ENCODE data around the gene PRM1.

The PRM1 gene

DNA sequence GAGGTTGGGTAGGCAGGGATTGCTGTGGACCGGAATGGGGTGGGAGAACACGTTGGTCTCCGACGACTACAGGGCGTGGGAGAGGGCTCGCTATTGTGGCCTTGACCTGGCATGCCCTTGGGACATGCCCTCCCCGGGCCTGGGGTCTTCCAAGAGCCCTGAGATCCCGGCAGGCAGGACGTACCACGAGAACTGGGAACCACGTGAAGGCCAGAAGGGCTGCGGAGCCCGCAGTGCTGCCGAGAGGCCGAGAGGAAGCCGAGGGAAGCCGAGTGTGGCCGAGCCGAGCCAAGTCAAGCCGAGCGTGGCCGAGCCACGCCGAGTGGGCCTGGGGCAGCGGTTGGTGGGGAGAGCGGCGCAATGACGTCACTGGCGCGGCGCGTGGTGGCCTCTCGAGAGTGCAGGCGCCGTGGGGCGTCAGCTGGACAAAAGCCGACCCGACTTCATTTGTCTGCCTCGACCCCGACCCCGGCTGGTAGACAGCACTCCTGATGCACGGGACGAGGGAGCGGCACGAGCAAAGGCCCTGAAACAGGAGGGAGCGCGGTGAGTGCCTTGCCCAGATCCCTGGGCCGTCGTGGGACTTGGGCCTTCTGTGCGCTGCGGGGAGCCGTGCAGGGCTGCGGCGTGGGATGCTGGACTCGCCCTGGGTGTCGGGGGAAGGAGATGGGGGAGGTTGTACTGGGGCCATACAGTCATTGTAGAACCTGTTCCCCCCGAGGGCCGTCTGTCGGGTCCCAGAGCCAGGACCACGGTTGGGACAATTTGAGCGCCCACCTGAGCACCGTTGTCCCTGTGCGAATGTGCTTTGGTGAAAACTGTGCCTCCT is 31.7 kb downstream of the PRM1 start:
- H3K4me3 ChIP-seq (ENCODE audit: low read depth, low read length) = no peak overlapping the region
- no peak overlapping the region for H2BK5ac ChIP-seq (ENCODE audit: low read depth, low read length, poor library complexity)
- peaks cover 7 to 9% of the 10 kb centered on the region in 2 experiments for H3K4me1 ChIP-seq (ENCODE audit: control insufficient read depth in 1 of 2, insufficient read depth in 2 of 2, low read length in 2 of 2)
- no peak overlapping the region for H3K23ac ChIP-seq (ENCODE audit: low read length)
- H3K18ac ChIP-seq (ENCODE audit: low read length) = no peak overlapping the region
- no peak overlapping the region for H2BK120ac ChIP-seq (ENCODE audit: insufficient read depth, low read length, poor library complexity)
- H3K36me3 ChIP-seq (ENCODE audit: control insufficient read depth in 1 of 2, insufficient read depth in 2 of 2, low read length in 2 of 2) = peaks cover 7 to 8% of the 10 kb centered on the region in 2 experiments
- no peak overlapping the region for H3K4me2 ChIP-seq (ENCODE audit: low read length)
- H2AFZ ChIP-seq (ENCODE audit: insufficient read depth, low read length, poor library complexity) = no peak overlapping the region
- no peak overlapping the region for H2BK12ac ChIP-seq (ENCODE audit: low read length)
- H3K4ac ChIP-seq (ENCODE audit: low read depth, low read length) = no peak overlapping the region
- no peak for DNase-seq
- no peak overlapping the region for H4K91ac ChIP-seq (ENCODE audit: low read depth, low read length)
- H4K12ac ChIP-seq (ENCODE audit: low read depth, low read length) = no peak overlapping the region
- no peak overlapping the region for H3K14ac ChIP-seq (ENCODE audit: low read length)
- H3K27ac ChIP-seq (ENCODE audit: low read depth, low read length) = no peak overlapping the region
- H2AK5ac ChIP-seq (ENCODE audit: low read length) = peak overlapping the region; percentile 35
- no peaks in the 10 kb centered on the region for H3K27me3 ChIP-seq (ENCODE audit: insufficient read depth, low read length)
- H4K8ac ChIP-seq (ENCODE audit: low read depth, low read length) = peak overlapping the region; percentile 13
- no peaks in the 10 kb centered on the region for H3K9me3 ChIP-seq (ENCODE audit: insufficient read depth, low read depth, low read length)
- no peak overlapping the region for H3K9ac ChIP-seq (ENCODE audit: low read length)
- peaks cover under 1% of the 10 kb centered on the region for H3K79me2 ChIP-seq (ENCODE audit: control insufficient read depth, insufficient read depth, low read length, poor library complexity)
- H3K79me1 ChIP-seq (ENCODE audit: low read length) = no peaks in the 10 kb centered on the region
- WGBS (ENCODE audit: extremely low coverage, insufficient coverage, insufficient read length) = no CpG with 5 or more reads among the region's 63 CpGs

DNA sequence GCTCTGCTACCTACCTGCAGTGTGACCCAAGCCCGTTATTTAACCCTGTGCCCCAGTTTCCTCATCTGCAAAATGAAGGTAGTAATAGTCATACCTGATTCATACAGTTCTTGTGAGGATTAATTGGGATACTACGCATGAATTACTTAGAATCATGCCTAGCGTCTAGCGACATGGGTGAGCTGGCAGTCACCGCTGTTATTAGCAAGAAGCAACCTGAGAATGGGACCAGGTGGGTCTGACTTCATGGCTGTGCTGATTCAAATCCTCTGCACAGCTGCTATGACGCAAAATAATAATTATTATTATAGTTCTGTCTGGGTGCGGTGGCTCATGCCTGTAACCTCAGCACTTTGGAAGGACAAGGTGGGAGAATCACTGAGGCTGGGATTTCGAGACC is 33.0 kb downstream of the PRM1 start:
- no peak overlapping the region for H4K8ac ChIP-seq (ENCODE audit: low read depth, low read length)
- H3K9ac ChIP-seq (ENCODE audit: low read length) = no peak overlapping the region
- no peak overlapping the region for H4K91ac ChIP-seq (ENCODE audit: low read depth, low read length)
- H2AFZ ChIP-seq (ENCODE audit: insufficient read depth, low read length, poor library complexity) = no peak overlapping the region
- no peak overlapping the region for H3K23ac ChIP-seq (ENCODE audit: low read length)
- no peak overlapping the region for H3K27ac ChIP-seq (ENCODE audit: low read depth, low read length)
- no peak overlapping the region for H3K4ac ChIP-seq (ENCODE audit: low read depth, low read length)
- no peaks in the 10 kb centered on the region for H3K27me3 ChIP-seq (ENCODE audit: insufficient read depth, low read length)
- no peak for DNase-seq
- peaks cover 0 to 3% of the 10 kb centered on the region in 2 experiments for H3K36me3 ChIP-seq (ENCODE audit: control insufficient read depth in 1 of 2, insufficient read depth in 2 of 2, low read length in 2 of 2)
- H2BK5ac ChIP-seq (ENCODE audit: low read depth, low read length, poor library complexity) = no peak overlapping the region
- no peak overlapping the region for H3K4me2 ChIP-seq (ENCODE audit: low read length)
- H3K79me1 ChIP-seq (ENCODE audit: low read length) = no peaks in the 10 kb centered on the region
- H3K9me3 ChIP-seq (ENCODE audit: insufficient read depth, low read depth, low read length) = no peaks in the 10 kb centered on the region
- no peak overlapping the region for H2BK120ac ChIP-seq (ENCODE audit: insufficient read depth, low read length, poor library complexity)
- no peak overlapping the region for H3K4me3 ChIP-seq (ENCODE audit: low read depth, low read length)
- no peak overlapping the region for H4K12ac ChIP-seq (ENCODE audit: low read depth, low read length)
- H3K4me1 ChIP-seq (ENCODE audit: control insufficient read depth in 1 of 2, insufficient read depth in 2 of 2, low read length in 2 of 2) = no peaks in the 10 kb centered on the region
- H3K18ac ChIP-seq (ENCODE audit: low read length) = no peak overlapping the region
- no CpG with 5 or more reads among the region's 8 CpGs for WGBS (ENCODE audit: extremely low coverage, insufficient coverage, insufficient read length)
- H3K14ac ChIP-seq (ENCODE audit: low read length) = no peak overlapping the region
- no peak overlapping the region for H2AK5ac ChIP-seq (ENCODE audit: low read length)
- no peak overlapping the region for H2BK12ac ChIP-seq (ENCODE audit: low read length)
- H3K79me2 ChIP-seq (ENCODE audit: control insufficient read depth, insufficient read depth, low read length, poor library complexity) = no peaks in the 10 kb centered on the region

DNA sequence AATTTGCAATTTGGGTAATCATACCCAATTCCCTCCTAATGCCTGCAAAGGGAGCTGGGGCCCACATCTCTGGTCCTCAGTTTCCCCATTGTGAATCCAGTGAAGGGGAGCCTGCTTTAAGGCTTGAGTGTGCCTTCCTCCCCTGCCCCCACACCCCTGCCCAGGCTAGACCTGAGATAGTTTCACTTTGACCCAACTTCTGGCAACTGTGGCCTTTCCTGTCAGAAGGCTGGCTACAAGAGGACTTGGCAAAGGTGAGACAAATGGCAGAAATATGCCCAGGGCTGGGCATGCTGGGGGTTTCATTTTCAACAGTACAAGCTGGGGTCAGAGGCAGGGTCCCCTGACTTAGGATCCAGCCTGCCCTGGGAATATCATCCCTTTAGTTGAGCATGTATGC is 35.1 kb downstream of the PRM1 start:
- no peaks in the 10 kb centered on the region for H3K79me2 ChIP-seq (ENCODE audit: control insufficient read depth, insufficient read depth, low read length, poor library complexity)
- no peak overlapping the region for H3K14ac ChIP-seq (ENCODE audit: low read length)
- H3K9me3 ChIP-seq (ENCODE audit: insufficient read depth, low read depth, low read length) = no peaks in the 10 kb centered on the region
- no peak overlapping the region for H2BK120ac ChIP-seq (ENCODE audit: insufficient read depth, low read length, poor library complexity)
- no peak overlapping the region for H2AFZ ChIP-seq (ENCODE audit: insufficient read depth, low read length, poor library complexity)
- H3K27me3 ChIP-seq (ENCODE audit: insufficient read depth, low read length) = no peaks in the 10 kb centered on the region
- no peak overlapping the region for H3K4ac ChIP-seq (ENCODE audit: low read depth, low read length)
- no peaks in the 10 kb centered on the region for H3K4me1 ChIP-seq (ENCODE audit: control insufficient read depth in 1 of 2, insufficient read depth in 2 of 2, low read length in 2 of 2)
- H4K91ac ChIP-seq (ENCODE audit: low read depth, low read length) = no peak overlapping the region
- no peak overlapping the region for H3K18ac ChIP-seq (ENCODE audit: low read length)
- no peak overlapping the region for H2AK5ac ChIP-seq (ENCODE audit: low read length)
- H3K79me1 ChIP-seq (ENCODE audit: low read length) = no peaks in the 10 kb centered on the region
- H3K9ac ChIP-seq (ENCODE audit: low read length) = no peak overlapping the region
- no peak for DNase-seq
- no peak overlapping the region for H3K4me2 ChIP-seq (ENCODE audit: low read length)
- H3K4me3 ChIP-seq (ENCODE audit: low read depth, low read length) = no peak overlapping the region
- no peak overlapping the region for H4K12ac ChIP-seq (ENCODE audit: low read depth, low read length)
- H4K8ac ChIP-seq (ENCODE audit: low read depth, low read length) = no peak overlapping the region
- H3K27ac ChIP-seq (ENCODE audit: low read depth, low read length) = no peak overlapping the region
- H3K23ac ChIP-seq (ENCODE audit: low read length) = no peak overlapping the region
- H2BK5ac ChIP-seq (ENCODE audit: low read depth, low read length, poor library complexity) = no peak overlapping the region
- peaks cover 0 to 3% of the 10 kb centered on the region in 2 experiments for H3K36me3 ChIP-seq (ENCODE audit: control insufficient read depth in 1 of 2, insufficient read depth in 2 of 2, low read length in 2 of 2)
- no peak overlapping the region for H2BK12ac ChIP-seq (ENCODE audit: low read length)

DNA sequence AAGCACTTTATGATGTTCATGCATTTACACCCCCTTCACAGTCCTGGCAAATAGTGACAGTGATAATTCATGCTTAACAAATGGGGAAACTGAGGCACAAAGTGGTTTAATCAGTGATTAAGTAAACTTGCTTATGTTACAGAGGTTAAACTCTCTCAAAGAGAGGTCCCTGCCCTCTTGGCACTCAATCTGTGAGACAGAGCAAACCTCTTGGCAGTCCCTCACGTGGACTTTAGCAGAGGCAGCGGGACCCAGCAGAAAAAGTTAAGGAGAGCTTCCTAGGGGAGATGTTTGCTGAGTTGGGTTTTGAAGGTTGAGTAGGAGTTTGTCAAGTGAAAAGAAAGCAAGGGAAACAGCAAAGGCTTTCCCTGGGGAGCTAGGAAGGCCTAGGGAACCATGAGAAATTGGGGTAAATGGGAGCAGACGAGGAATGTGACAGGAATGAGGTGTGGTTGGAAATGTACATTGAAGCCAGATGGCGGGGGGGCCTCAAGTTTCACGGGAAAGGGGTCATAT is 35.9 kb downstream of the PRM1 start:
- Histone ChIP-seq H3K36me3 (ENCODE audit: control insufficient read depth in 1 of 2, insufficient read depth in 2 of 2, low read length in 2 of 2) (peaks cover 0 to 3% of the 10 kb centered on the region in 2 experiments), H3K4me3 (ENCODE audit: low read depth, low read length) (no peak overlapping the region), H3K23ac (ENCODE audit: low read length) (no peak overlapping the region), H2BK120ac (ENCODE audit: insufficient read depth, low read length, poor library complexity) (no peak overlapping the region), H4K91ac (ENCODE audit: low read depth, low read length) (no peak overlapping the region), H3K9ac (ENCODE audit: low read length) (no peak overlapping the region), H3K4ac (ENCODE audit: low read depth, low read length) (no peak overlapping the region), H3K79me2 (ENCODE audit: control insufficient read depth, insufficient read depth, low read length, poor library complexity) (no peaks in the 10 kb centered on the region), H3K27ac (ENCODE audit: low read depth, low read length) (no peak overlapping the region), H2AFZ (ENCODE audit: insufficient read depth, low read length, poor library complexity) (no peak overlapping the region), H2BK12ac (ENCODE audit: low read length) (no peak overlapping the region), H3K4me2 (ENCODE audit: low read length) (no peak overlapping the region), H3K79me1 (ENCODE audit: low read length) (no peaks in the 10 kb centered on the region), H2BK5ac (ENCODE audit: low read depth, low read length, poor library complexity) (no peak overlapping the region), H2AK5ac (ENCODE audit: low read length) (no peak overlapping the region), H3K27me3 (ENCODE audit: insufficient read depth, low read length) (no peaks in the 10 kb centered on the region), H3K18ac (ENCODE audit: low read length) (no peak overlapping the region), H4K8ac (ENCODE audit: low read depth, low read length) (no peak overlapping the region), H3K14ac (ENCODE audit: low read length) (no peak overlapping the region), H3K9me3 (ENCODE audit: insufficient read depth, low read depth, low read length) (no peaks in the 10 kb centered on the region), H3K4me1 (ENCODE audit: control insufficient read depth in 1 of 2, insufficient read depth in 2 of 2, low read length in 2 of 2) (no peaks in the 10 kb centered on the region), H4K12ac (ENCODE audit: low read depth, low read length) (no peak overlapping the region)
- DNase-seq = no peak
- WGBS (ENCODE audit: extremely low coverage, insufficient coverage, insufficient read length) = no CpG with 5 or more reads among the region's 5 CpGs

Data from trophoblast cell (in vitro differentiated cells and primary cell).